ENCODE measurements around the gene PDE3B. TPM values are rescaled to one million over a fixed set of nuclear protein-coding genes. Genes with fewer than 3 reads are reported as not detected.
A peak's percentile ranks its signal among the peaks of the same experiment; 100 is the strongest.

Gene PDE3B
- total and polyA plus RNA-seq, 2 of the 8 experiments (the other 6 are each of a cell fraction or from before 2014, with no cell fraction given), result 2.7 to 10.9 TPM

DNA sequence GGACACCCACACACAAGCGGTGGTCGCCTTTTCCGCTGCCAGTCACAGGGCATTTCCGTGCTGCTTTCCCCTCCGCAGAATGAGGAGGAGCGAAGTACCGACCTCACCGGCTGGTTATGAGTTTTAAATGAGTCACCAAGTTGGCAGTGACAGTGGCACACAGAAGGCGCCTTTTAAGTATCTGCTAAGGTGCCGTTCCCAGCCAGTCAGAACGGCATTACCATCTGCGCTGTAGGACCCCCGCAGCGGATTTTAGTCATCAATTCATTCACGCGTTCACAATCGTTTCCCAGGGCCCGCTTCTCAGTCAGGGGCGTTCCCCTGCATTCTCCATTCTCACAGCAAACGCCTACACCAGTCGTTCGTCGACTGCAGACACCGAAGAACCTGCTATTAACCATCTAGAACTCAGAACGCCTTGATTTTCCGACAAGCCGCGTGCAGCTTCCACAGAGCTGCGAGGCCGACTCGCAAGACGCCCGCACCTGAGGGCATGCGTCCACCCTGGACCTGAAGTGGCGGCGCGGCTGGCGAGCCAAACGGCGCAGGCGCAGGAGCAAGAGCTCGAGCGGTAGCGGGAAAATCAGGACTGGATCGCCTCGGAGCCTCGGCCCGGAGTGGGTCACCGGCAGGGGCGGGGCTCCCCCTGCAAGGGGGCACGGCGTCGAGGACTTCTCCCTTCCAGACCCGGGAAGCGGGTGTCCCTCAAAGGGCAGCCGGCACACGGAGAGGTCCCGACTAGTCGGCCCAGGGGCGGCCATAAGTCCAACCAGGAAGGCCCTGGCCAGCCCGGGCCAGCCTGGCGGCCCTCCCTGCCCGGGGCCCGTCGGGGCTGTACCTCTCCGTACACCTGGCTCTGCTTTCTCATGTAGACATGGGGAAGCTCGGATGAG lies 247.8 kb downstream of the PDE3B start:
- WGBS, 2 experiments (ENCODE audit: extremely low coverage in 1 of 2, insufficient coverage in 1 of 2, insufficient read length in 1 of 2, insufficient replicate concordance in 2 of 2, low coverage in 1 of 2, low lambda C conversion rate in 2 of 2, missing lambda C conversion rate in 1 of 2), result 3% methylated on average over 67 of the region's 67 CpGs; no CpG with 5 or more reads in 1 of the 2 experiments
- POLR2A ChIA-PET (ENCODE audit: partially characterized antibody), result interaction anchor here (0.9 to 1.9 kb wide), 5 partner anchors 81 to 391 kb away, joined by 3 to 10 read pairs (median 3); partner anchors contain the start of genes COPB1, PDE3B and PSMA1
- FAIRE-seq, result no peak
- TF ChIP-seq FOSL1 (IDR thresholded peaks at IDR 0.05; ENCODE audit: insufficient read depth, low read depth, low read length) (no peak), KDM5A (IDR thresholded peaks at IDR 0.05; ENCODE audit: low read length) (no peak), PHF8 (conservative IDR thresholded peaks at IDR 0.05; ENCODE audit: low read depth, low read length) (peak; percentile 64), NRF1 (IDR thresholded peaks at IDR 0.05; ENCODE audit: low read depth, low read length) (peak; percentile 69), SIX5 (IDR thresholded peaks at IDR 0.05; ENCODE audit: low read depth, low read length) (no peak), EP300 (IDR thresholded peaks at IDR 0.05; ENCODE audit: borderline replicate concordance in 1 of 2, low read depth in 2 of 2, low read length in 2 of 2) (no peak), SAP30 (IDR thresholded peaks at IDR 0.05; ENCODE audit: insufficient read depth, insufficient replicate concordance, low read length) (no peak), TEAD4 (IDR thresholded peaks at IDR 0.05; ENCODE audit: low read depth, low read length) (no peak)
- TF ChIP-seq, protein P1, sequence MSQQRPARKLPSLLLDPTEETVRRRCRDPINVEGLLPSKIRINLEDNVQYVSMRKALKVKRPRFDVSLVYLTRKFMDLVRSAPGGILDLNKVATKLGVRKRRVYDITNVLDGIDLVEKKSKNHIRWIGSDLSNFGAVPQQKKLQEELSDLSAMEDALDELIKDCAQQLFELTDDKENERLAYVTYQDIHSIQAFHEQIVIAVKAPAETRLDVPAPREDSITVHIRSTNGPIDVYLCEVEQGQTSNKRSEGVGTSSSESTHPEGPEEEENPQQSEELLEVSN (IDR thresholded peaks at IDR 0.05), result peak; percentile 99

More for the DNA sequence above, 247.8 kb downstream of the PDE3B start:
- H3K9ac ChIP-seq (replicated peaks in 1 of 4; ENCODE audit: extremely low read depth in 1 of 4, low read depth in 3 of 4, low read length in 3 of 4), result peak overlapping the region in 3 of 4 experiments; percentile 10 to 42 (median 23); a peak in 2 of 7 replicates
- H3K27ac ChIP-seq (ENCODE audit: low read depth, low read length), result no peak overlapping the region
- no peaks in the 10 kb centered on the region for H3K79me1 ChIP-seq (ENCODE audit: low read depth, low read length)
- no peaks in the 10 kb centered on the region for H4K20me1 ChIP-seq (replicated peaks in 1 of 2; ENCODE audit: control insufficient read depth in 1 of 2, insufficient read depth in 2 of 2, low read length in 2 of 2)
- H3K36me3 ChIP-seq (ENCODE audit: control insufficient read depth in 2 of 4, insufficient read depth in 4 of 4, low read length in 3 of 4), result no peaks in the 10 kb centered on the region
- H2BK120ac ChIP-seq (replicated peaks; ENCODE audit: low read depth, low read length), result no peak overlapping the region
- peak overlapping the region; percentile 84 for H4K8ac ChIP-seq (ENCODE audit: extremely low read depth, insufficient read depth, low read length)
- peak overlapping the region; percentile 51 to 71 (median 63) for H3K4me3 ChIP-seq (ENCODE audit: extremely low read depth in 1 of 4, insufficient read depth in 2 of 4, low read depth in 3 of 4, low read length in 4 of 4)
- CTCF ChIA-PET (ENCODE audit: partially characterized antibody), result interaction anchor here (0.9 to 4.6 kb wide), 9 partner anchors 9 to 269 kb away, joined by 3 to 54 read pairs (median 4); no protein-coding TSS in a partner anchor
- peak overlapping the region; percentile 74 to 92 for H3K4me2 ChIP-seq (ENCODE audit: insufficient read depth in 1 of 2, low read depth in 2 of 2, low read length in 2 of 2)
- H2BK12ac ChIP-seq (ENCODE audit: low read depth, low read length), result peak overlapping the region; percentile 40; the same call in 1 of the 2 replicates
- no peak overlapping the region for H2BK20ac ChIP-seq (ENCODE audit: low read length)
- H3K79me2 ChIP-seq (ENCODE audit: control insufficient read depth in 1 of 2, insufficient read depth in 2 of 2, low read length in 2 of 2), result no peaks in the 10 kb centered on the region
- peak overlapping the region; percentile 52 for H3K56ac ChIP-seq (replicated peaks; ENCODE audit: insufficient read length, low read depth, low read length)
- H3K9me3 ChIP-seq (ENCODE audit: insufficient read depth in 2 of 2, low read depth in 1 of 2, low read length in 1 of 2), result no peaks in the 10 kb centered on the region; a peak in 1 of 4 replicates
- no peak overlapping the region for H2BK15ac ChIP-seq (ENCODE audit: low read length)
- H2BK5ac ChIP-seq (ENCODE audit: low read depth, low read length), result peak overlapping the region; percentile 35; the same call in 1 of the 2 replicates
- no peaks in the 10 kb centered on the region; a peak in 2 of 7 replicates for H3K4me1 ChIP-seq (replicated peaks in 1 of 4; ENCODE audit: control insufficient read depth in 3 of 4, insufficient read depth in 4 of 4, low read length in 3 of 4)
- DNase-seq (ENCODE audit: low read depth in 1 of 2, low spot score in 2 of 2), result peak; percentile 67 to 95
- H4K91ac ChIP-seq (replicated peaks; ENCODE audit: insufficient read length, low read length), result peak overlapping the region; percentile 34
- peaks cover 0 to 4% (median 4%) of the 10 kb centered on the region in 4 experiments; a peak in 2 of 7 replicates for H3K27me3 ChIP-seq (replicated peaks in 1 of 4; ENCODE audit: control insufficient read depth in 3 of 4, extremely low read depth in 1 of 4, insufficient read depth in 3 of 4, low read length in 3 of 4)
- H2AK5ac ChIP-seq (ENCODE audit: low read depth, low read length), result no peak overlapping the region
- H3K14ac ChIP-seq (ENCODE audit: insufficient read length), result no peak overlapping the region
- H2AFZ ChIP-seq (ENCODE audit: low read length), result peak overlapping the region; percentile 64; the same call in 1 of the 2 replicates
- H3K23me2 ChIP-seq (ENCODE audit: low read depth, low read length), result peaks cover 8% of the 10 kb centered on the region; the same call in 1 of the 2 replicates
- H3K23ac ChIP-seq (ENCODE audit: insufficient read length), result no peak overlapping the region
- 0 out of 2 replicates have a peak overlapping the region, but pooled peaks have one; percentile 20 for H3K18ac ChIP-seq (ENCODE audit: extremely low read depth, low read length)
- H3K4ac ChIP-seq (replicated peaks; ENCODE audit: insufficient read length, low read depth, low read length), result no peak overlapping the region
- peak overlapping the region; percentile 34 for H4K5ac ChIP-seq (ENCODE audit: insufficient read length, low read depth, low read length)

Measured in H1 (cell line).